HG02840 (cell line): ENCODE measurements around the gene CUEDC1.
A peak's percentile ranks its signal among the peaks of the same experiment; 100 is the strongest.
"Not testable (repeated sequence)": the region's sequence is repeated elsewhere in the genome, so short reads cannot be mapped to it uniquely, and the experiment has no call there.

Experiments used
- ATAC-seq: cut with Tn5 transposase; IDR thresholded peaks from one replicate; pipeline ENCODE4 v1.9.1; 2021; ENCODE audit warnings: mild to moderate bottlenecking, moderate library complexity, moderate number of reproducible peaks; ENCODE audit not compliant: unreplicated experiment, low FRiP score

CUEDC1 gene

DNA sequence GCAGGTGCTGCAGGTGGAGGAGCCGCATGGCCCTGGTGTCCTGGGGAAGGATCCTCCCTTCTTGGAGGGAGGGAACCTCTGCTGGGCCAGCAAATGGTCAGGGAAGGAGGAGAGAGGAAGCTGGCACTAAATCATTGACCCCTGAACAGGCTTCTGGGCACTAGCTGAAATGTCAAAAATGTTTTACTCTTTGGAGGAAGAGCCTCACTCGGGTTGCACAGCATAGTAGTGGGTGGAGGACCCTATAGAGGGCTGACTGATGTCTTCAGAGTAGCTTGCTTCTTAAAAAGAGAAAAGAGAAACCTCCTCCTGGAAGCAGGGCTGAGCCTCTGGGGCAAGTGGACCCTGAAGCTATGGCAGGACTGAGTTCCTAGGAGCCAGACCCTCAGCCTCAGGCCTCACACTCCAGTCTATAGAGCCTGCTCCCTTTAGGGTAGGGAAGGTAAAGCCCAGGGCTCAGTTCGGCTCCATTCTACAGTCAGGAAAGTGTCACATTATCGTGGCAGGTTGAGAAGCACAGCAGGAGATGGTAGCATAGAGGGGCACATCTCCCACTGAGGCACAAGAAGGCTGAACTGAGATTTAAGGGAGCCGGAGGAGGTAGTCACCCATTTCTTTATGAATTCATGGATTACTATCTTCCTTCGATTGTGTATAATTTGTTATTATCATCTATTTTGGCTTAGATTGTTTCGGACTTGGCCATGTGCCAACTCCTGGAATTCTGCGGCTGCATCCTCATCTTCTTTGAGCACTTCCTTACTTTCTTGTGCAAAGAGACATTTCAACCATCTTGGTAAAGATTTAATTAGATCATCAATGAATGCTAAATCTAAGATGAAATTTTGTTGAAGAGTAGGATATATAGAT, 7.3 kb upstream of the CUEDC1 start:
- ATAC-seq = no peak

DNA sequence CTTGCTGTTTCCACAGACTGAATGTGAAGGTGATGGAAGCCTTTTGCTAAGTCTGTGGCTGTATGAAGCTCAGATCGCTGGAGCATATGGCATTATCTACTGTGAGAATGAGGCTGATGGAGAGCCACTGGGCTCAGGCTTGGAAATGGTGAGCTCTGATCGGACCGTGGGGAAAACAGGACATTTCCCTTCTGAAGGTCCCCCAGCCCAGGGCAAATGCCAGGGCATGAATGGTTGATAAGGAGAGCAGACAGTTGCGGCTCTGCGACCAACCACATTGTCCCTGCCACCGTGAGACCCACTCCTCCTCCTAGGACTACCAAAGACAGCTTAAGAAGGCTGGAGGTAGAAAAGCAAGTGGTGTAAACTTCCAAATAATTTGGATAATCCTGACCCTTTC, 4.7 kb upstream of the CUEDC1 start:
- no peak for ATAC-seq

DNA sequence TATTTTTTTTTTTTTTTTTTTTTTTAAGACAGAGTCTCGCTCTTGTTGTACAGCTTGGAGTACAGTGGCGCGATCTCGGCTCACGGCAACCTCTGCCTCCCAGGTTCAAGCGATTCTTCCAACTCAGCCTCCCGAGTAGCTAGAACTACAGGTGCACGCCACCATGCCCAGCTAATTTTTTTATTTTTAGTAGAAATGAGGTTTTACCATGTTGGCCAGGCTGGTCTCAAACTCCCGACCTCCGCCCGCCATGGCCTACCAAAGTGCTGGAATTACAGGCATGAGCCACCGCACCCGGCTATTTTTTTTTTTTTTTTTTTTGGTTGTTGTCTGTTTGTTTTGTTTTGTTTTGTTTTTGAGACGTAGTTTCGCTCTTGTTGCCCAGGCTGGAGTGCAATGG, 3.2 kb upstream of the CUEDC1 start:
- ATAC-seq = not testable (repeated sequence)

DNA sequence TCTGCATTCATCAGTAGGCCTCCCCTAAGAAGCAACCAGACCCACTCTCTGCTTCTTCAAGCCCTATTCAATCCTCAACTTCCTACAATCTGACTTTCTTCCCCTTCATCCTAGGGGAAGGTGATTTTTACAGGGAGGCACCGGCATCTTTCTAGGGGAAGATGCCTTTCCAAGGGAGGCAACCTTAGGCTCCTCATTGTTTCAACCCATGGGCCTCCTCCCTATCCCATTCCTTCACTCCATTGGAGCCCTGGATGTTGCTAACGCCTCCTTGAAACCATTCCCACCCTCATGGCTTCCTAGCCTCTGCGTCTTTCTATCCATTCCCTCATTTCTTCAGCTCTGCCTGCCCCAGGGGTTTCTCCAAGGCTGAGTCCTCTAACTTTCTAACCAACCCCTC, 2.7 kb upstream of the CUEDC1 start:
- ATAC-seq = no peak

DNA sequence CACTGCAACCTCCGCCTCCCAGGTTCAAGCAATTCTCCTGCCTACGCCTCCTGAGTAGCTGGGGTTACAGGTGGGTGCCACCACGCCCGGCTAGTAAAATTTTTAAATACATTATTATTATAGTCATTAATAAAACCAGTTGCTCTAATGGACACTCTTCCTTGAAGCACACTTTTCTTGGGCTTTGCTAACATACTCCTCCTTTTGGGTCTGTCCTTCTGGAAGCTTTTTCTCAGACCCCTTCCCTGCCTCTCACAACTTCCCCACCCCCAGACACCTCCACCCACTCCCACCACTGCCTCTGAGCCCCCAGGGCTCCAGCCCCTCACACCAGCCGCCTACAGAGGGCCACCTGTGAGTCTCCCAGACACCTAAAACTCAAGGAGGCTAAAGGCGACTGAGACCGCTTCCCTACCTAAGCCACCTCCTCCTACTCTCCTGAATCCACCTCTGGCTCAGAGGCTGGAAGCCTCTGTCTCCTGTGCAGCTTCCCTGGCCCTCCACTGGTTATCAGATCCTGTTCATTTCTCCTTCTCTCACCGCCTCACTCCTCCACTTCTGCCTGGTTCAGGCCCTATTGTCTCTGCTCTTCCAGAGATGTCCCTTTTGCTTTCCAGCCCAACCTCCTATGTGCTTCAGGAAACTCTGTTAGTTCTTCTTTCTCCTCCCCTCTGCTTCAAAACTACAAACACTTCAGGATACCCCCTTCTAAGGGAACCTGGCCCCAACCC, 2.1 kb upstream of the CUEDC1 start:
- ATAC-seq = no peak

DNA sequence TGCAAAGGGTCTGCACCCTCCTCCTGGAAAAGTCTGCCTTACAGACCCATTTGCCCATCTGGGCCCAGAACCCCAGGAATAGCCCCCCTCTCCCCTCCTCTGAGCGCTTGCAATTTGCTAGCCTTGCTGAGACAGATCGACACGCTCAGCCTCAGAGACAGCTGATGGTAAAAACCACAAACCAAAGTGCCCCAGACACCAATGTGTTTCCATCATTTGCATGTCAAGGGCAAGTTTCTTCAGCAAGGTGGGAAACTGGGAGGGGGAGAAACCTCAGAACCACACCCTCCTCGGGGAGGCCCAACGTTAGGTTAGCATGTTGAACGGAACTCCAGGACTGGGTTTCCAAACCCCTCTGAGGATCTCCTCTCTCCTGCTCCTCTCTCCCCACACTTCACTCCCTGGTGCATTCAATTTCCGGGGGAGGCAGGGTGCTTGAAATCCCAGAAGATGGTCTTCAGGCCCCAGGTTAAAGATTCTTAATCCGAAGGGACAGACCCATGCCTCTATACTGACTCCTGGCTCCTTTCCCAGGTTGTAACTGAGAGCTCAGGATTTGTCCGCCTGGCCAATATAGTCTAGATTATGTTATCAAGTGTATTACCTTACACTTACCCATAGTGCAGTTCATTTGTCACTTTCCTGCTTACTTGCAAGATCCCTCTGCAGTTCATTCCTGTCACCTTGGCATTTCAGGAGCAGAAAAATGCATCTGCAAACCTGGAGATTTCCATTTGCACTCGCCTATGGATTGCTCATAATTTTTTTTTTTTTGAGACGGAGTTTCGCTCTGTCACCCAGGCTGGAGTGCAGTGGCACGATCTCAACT, 1.3 kb upstream of the CUEDC1 start:
- ATAC-seq = peak; percentile 69

DNA sequence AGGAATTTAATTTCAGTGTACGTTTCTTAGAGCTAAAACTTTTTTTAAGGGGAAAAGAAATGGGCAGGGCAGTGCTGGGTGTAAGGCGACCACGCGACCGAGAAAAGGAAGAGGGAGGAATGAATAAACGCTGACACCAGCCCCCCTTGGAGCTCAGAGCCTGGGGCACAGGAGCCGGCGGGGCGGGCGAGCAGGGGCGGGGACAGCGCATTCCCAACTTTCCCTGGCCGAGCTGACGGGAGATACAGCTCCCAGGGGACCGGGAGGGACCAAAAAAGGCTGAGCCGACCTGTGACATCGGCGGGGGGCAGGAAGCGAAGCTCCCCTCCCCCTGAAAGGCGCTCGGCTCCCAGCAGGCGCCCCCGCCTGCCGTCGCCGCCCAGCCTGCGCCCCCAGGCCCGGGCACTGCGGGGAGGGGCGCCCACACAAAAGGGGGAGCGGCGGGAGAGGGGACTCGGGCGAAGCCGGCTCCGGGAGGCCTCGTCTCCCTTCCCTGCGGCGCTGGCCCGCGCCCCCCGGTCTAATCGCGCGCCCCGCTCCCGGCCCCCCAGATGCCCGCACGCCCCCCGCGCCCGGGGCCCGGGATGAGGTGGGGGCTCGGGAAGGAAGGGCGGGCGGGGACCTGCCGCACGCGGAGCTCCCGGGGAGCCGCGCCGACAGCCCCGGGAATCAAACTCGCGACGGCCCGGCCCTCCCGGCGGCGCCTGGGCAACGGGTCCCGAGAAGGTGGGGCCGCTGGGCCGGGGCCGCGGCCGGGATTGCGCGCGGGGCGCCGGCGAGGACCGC, 622 bp downstream of the CUEDC1 start:
- ATAC-seq = no peak

DNA sequence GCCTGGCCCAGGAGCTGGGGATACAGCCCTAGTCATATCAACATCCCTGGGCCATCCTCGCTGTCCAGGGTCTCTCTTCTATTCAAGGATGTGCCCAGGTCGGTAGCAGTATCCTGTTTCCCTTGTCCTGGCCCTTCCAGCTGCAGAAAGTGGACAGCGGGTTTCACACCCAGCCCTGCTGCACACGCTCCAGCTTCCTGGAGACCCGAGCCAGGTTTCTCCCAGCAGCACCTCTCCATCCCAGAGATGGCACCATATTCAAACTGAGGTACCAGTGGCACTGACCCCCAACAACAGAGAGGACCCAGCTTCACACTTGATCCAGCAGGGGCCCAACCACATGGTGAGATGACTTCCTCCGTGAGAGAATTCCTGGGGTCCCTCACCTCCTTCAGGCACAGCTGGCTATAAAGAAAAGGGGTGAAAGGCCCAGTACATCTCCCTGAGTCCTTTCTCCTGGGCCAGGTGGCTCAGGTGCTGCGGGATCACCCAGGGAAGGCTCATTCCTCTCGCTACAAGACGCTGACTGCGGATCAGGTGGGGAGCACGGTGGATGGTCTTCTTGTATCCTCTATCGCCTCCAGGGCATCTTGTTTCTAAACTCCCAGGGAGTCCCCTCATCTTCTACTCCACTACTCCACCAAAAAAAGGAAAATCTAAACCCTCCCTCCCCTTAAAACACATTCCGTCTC, 1.4 kb downstream of the CUEDC1 start:
- no peak for ATAC-seq

DNA sequence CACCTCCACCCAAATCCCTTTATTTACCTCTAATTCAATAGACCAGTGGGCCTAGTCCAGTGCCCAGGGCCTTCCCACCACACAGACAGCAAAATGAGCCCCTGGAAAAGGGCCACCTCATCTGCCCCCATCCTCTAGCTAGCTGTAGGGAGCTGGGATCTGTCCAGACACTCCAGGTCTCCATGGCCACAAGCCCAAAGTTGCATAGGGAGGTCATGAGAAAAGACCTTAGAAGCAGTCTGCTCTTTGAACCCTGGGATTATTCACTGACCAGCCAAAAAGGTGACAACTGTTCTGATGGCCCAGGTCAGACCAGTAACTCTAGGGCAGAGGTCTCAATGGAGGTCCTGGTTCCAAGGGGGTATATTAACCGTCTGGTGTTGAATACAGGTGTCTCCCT, 2.0 kb downstream of the CUEDC1 start:
- ATAC-seq = no peak

DNA sequence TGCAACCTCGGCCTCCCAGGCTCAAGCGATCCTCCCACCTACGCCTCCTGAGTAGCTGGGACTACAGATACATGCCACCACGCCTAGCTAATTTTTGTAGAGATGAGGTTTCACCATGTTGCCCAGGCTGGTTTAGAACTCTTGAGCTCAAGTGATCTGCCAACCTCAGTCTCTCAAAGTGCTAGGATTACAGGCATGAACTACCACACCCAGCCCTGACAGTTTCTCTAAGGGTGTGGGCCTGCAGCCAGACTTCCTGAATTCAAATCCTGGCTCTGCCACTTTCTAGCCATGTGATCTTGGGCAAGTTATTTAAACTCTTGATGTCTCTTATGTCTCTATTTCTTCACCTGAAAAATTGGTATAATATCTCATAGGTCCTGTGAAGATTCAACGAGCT, 5.6 kb downstream of the CUEDC1 start:
- no peak for ATAC-seq

DNA sequence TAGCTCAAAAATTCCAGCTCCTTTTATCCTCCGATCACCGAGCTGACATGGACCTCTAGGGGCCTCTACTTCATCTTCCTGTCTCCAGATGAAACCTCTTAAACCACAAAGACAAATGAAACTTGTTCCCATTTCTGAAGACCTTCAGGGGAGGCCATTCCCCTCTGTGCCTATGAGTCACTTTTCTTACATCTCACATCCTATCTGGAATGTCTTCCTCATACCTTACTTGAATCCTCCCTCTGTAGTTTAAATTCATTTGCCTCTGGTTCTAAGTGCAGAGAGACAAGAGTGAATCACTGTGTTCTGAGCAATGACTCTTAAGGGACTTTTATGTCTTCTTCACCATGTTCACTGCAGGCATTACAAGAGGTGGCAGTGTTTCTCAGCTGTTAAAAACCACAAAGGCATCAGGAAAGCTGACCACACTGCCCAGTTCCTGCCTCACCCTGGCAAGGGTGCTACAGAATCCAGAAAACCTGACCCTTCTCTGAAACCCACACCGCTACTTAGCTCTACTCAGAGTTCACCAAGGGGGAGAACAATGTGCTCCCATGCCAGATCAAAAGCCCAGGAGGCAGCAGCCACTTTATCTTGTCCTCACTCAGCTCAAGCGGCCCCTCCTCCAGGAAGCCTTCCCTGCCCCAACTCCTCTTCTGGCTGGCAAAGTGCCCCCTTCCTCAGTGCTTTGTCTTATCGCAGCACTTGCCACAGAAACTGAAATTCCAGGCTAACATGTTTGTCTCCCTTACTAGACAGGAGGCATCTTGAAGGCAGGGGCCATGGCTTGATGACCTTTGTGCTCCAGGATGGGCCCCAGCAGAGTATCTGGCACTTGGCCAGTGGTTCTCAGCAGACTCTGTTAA, 6.4 kb downstream of the CUEDC1 start:
- ATAC-seq = no peak

DNA sequence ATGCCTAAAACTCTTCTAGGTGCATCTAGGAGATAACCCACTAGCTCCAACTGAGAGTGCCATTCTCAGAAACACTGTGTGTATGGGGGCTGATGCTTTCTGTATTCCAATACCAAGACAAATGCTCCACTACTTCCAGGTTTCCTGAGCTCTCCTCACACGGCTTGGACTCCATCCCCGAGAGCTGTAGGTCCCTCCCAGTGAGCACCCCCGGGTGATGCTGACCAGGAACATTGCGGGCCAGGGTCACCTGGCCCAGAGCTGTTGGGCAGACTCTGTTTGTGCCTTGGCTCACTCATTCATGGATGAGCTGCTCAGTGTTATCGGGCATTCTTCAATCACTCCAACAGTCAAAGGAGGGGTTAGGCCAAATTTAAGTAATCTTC, 7.0 kb downstream of the CUEDC1 start:
- no peak for ATAC-seq

DNA sequence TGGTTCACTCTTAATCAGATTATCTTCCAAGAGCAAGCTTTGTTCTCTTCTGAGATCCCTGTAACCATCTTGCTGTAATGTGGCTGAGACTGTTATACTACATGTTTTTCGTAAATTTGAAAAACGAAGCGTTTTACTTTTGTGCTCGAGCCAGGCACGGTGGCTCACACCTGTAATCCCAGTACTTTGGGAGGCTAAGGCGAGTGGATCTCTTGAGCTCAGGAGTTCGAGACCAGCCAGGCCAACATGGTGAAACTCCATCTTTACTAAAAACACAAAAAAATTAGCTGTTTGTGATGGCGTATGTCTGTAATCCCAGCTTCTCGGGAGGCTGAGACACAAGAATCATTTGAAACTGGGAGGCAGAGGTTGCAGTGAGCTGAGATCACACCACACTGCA, 7.8 kb downstream of the CUEDC1 start:
- no peak for ATAC-seq

DNA sequence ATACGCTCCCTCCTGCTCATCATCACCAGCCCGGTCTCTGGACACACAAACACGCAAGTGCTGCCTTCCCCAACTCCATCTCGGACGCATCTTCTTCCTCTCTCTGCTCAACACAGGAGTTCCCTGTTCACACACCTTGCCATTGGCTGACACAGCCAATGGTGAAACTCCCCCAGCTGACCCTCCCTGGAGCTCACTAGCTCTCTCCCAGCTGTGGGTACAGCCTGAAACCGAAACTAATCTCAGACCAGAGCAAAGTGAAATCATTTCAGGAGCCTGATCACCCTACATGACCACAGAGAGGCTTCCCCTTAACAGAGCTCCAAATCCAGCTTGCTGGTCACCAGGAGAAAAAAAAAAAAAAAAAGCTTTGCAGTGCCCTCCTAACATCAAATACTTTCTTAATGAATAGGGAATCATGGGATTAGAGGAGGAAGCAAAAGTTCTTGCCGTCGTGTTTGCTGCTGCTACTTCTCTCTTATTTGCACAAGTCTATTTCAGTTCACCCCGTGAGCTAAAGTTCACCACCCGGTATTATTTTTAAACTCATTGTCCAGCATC, 8.3 kb downstream of the CUEDC1 start:
- ATAC-seq = peak; percentile 76

DNA sequence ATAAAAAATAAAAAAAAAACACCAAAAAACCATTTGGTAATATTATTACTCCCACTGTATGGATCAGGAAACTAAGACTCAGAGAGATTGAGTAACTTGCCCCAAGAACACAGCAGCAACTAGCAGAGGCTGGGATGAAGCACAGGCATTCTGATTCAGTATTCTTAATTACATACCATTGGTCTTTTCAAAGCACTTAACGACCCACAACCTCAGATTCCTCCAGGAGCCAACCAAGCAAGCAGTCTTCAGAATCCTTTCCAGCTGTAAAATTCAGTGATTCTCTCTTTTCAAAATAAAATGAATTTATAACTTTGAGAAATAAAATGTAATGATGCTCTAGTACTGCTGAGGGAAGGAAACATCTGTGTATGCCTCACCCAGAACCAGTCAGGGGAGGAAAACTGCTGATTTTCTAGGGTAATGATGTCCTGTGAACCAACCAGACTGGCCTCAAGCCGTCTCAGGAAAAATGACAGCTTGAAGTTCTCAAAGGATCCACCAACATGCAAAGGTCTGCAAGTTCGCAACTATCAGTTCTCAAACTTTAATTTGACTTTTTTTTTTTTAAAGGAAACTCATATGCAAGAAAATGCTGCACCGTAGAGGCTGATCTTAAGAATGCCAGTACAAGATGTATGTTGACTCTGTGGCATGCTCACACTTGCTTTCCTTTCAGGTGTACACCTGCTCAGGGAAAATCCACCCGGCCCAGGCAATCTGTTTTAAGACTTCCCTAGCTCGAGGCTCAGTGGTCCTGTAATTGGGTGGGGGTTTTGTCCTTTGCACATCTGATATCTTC, 9.0 kb downstream of the CUEDC1 start:
- ATAC-seq = no peak

DNA sequence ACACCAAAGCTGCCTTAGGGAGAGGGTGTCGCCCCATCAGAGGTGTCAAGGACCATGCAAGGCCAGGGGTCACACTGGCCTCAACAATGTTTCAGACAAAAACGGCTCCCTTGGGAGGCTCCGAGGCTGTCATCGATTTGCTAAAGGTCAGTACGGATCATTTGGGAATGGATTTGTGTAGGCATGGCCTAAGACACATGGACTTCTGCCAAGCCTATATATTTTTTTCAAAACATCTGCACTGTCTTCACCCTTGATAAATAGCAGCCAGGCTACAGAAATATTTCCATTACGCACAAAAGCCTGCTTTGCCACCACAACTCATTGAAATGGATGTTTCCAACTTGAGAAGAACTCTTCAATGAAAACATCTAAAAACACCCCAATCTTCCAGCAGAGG, 10.3 kb downstream of the CUEDC1 start:
- ATAC-seq = no peak

DNA sequence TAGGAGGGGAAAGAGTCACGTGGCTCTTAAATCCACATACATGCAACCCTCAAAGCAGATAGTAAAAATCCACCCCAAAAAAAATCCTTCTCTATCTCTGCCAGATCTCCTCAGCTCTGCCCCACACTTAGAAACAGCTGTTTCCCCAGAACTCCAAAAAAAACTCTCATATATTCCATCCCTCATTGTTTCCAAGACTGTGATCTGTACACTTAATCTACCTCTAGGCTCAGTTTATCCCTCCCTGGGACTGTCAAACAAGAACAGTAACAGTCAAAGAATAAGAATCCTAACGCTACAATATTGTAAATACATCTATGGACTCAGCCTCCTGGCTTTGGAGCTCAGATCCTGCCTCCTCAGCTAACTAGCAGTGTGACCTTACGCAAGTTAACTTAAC, 11.6 kb downstream of the CUEDC1 start:
- ATAC-seq = no peak

DNA sequence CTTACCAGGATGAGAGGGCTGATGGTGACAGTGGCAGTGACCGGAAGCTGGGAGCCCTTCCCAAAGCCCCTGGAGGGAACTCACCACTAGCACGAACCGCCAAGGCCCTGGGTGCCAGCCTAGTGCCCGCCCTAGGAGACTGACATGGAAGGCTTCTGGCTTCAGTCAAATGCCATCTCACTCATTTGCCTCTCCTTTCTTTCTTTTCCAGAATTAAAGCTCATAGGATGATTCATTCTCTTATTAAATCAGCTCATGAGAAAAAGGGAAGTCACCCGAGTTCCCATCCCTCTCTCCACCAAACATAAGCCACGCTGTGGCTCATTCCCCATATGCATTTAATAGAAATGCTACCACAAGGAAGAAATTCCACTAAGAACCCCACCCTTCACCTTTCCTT, 12.1 kb downstream of the CUEDC1 start:
- ATAC-seq = no peak
